GM21825 (cell line): Measurements from ENCODE around the gene NDUFA11.

Experiments
- ATAC-seq: cut with Tn5 transposase; IDR thresholded peaks from one replicate; pipeline ENCODE4 v1.9.1; 2021; ENCODE audit warnings: mild to moderate bottlenecking, moderate library complexity; ENCODE audit not compliant: unreplicated experiment

Gene NDUFA11

DNA sequence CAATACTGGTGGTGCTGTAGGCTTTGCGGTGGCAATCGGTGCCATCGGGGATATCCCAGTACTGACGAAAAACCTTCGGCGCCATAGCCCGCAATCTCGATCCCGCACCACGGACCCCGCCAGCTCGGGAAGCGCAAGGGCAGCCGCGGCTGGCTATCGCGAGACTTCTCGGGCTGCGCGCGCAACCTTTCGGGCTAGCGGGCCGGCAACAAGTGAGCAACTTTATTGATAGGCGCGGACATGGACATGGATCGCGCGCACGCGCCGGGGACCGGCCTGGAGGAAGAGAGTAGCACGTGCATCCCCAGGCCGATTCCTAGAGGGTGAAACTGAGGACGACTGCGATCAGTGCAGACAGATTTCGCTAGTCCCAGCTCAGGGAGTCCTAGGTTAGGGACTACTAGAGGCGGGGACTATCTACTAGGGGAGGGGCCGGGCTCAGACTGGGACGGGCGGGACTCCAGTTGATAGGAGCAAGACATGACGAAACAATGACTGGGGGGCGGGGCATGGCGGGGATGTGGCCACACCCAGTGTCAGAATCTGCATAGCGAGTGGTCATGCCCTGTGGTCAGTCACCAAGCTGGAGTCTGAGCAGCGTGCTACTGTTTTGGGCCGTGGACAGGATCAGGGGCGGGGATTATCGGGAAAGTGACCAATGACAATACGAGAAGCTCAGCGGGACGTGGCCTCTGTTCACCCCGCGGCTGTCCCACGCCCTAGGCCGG is at the start of gene NDUFA11:
NDUFA11 (minus strand) TSS at position 167 of the 728 bp plus-strand sequence; CDS start at position 85, 82 bp downstream.
- peak; percentile 34 for ATAC-seq

DNA sequence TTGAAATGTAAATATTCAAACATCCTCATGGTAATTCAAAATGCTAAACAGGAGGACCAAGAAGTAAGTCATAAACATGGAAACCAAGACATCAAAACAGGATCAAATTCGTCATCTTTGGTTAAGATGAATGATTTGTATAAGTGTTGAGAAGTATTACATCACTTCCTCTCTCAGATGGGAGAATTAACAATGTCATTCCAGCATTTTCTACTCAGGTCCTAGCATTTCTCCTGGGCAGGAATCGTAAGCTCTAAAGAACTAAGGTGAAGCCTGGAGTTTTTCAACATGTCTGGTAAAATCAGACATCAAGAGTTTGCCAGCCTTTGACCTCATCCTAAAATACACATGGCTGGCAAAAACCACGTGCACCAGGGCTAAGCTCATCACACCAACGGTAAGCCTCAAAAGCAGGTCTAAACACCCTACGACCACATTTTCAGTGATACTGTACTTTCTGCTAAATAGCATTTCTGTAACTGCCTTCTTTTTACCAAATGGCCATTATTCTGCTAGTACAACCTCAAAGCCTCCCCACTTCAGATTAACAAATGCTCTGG is 49.5 kb upstream of the NDUFA11 start:
- ATAC-seq: no peak

DNA sequence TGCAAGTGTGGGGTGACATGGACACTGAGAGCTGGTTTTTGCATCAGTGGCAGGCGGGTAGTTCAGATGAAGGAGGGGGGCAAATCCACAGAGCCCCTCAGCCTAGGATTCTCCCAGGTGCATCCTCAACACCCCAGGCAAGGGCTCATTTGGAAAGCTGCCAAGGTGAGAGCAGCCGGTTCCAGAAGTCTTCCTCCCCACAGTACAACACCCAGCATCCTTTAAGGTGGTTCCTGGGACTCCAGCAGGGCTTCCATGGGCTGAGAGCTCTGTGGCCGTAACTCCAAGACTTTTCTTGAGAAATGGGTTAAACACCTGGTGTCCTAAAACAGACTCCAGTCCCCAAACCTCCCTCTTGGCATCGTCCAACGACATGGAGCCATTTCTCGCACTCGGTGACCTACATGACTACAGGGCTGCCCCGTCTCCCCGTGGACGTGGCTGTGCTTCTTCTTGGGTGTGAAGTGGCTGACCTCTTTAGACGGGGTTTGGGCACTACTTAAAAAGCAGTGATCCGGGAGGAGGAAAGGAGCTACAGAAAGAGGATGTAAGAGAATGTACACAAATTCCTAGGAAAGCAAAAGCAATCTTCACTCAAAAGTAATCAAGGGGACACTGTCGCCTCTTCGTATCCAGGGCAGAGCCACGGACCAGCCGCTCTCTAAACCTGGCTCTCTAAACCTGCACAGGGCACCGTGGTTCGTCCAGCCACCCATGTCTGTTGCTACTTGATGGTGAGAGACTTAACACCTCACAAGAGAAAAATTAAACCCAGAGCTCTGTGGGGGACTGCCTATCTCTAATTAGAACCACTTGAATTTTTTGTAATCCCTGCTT is 48.8 kb upstream of the NDUFA11 start:
- ATAC-seq: no peak

DNA sequence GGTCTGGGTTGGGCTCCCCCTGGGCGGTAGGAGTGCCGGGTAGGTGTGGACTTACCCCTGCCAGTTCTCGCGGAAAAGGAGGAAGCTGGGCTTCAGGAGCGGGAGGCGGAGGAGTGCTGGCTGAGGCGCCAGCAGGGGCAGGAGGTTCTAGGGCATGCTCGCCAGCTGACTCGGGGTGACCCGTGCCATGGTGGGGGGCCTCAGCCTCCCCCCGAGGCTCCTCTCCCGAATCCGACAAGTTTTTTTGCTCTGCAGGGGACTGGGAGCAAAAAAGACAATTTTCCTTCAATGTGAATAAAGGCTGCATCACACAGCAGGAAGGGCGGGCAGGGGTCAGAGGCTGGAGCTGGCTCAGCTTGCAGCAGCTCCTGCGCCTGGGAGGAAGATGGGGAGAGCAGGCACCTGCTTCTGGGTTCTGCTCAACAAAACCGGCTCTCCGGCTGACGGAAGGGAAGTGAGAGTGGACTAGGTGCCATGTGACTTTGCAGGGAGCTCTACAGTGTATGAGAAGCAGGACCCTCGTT is 47.8 kb upstream of the NDUFA11 start:
- ATAC-seq: no peak

GRCh38 chr19:5950741-5951140 is 47.2 kb upstream of the NDUFA11 start:
- no peak for ATAC-seq

DNA sequence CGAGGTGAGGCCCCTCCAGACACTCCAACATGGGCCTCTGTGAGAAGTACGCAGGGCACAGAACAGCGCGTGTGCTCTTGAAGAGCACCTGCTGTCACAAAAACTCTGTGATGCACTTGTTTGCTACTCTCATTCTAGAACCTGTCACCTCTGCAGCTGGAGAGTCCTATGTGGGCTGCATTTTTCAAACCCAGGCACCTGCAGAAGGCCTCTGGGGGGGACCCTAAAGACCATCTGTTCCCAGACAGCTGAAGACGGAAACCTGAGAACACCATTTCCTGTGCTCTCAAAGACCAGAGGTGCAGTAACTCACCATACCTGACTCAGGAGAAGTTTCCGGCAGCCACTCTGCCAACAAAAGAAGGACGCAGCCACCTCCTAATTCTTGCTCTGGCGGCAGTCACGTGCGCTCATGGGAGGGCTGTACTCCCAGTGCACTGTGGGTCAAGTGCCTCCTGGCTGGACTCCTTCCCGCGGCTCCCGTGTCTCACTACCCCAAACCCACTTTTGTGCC is 46.3 kb upstream of the NDUFA11 start:
- no peak for ATAC-seq

- no peak for ATAC-seq
These were observed 45.4 kb upstream of the NDUFA11 start for GRCh38 chr19:5948752-5949564.

DNA sequence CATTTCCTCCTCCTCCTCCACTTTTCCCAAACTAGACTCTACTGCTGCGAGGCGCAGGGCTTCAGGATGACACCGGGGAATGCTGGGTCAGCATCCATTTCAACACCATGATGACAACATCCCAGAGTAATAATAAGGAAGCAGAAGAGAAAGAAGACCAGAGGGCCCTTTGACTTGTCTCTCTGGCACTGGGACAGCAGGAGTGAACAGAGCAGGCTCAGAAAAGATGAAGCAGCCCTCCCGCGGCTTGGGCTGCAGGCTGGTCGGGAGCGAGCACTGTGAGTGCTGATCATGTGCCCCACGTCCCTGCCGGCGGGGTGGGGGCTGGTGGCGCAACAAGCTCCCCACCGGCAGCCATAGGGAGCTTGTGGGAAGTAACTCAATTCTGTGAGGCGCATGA is 43.8 kb upstream of the NDUFA11 start:
- ATAC-seq: no peak

- ATAC-seq: no peak
These were observed 40.0 kb upstream of the NDUFA11 start for GRCh38 chr19:5943623-5944022.

- ATAC-seq: no peak
These were observed 39.5 kb upstream of the NDUFA11 start for GRCh38 chr19:5943045-5943444.

- no peak for ATAC-seq
These were observed 38.1 kb upstream of the NDUFA11 start for GRCh38 chr19:5941673-5942072.

DNA sequence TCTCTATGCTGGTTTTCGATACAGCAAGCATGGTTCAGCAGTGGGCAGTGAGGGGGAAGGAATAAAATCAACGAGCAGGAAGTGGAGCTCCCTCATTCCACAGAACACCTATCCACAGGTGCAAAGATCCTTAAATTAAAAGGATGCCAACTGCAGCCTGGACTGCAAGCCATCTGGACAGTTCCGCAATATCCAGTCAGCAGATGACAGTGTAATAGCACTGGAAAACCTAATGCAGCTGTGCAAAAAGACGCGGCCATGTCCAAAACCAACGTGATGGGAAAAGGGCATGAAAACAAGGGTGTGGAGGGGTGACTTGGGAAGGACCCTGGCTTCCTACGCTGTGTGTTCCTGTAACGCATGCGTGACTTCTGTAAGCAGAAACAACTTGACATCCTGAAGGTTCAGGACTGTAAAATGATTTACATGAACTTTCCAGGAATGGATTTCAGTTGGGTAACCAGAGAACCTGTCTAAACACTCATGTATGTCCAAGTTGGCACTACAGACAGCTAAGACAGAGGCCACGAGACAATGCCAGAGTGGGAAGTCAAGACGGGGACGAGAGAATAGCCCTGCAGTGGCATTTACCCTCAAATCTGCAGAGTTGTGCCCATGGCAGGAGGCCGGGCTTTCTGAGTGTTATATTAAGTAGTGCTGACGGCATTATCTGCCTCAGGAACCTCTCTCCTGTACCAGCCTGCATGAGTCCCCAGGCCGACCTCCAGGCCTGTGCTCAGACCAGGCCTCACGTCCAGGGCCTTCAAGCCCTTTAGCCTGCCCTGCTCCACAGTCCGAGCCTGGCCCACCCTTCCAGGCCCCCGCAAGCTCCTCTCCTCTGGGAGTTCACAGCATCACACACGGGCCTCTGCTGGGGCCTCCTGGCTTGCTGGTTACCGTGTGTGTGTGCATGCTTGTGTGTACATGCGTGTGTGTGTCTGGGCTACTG is 36.9 kb upstream of the NDUFA11 start:
- no peak for ATAC-seq

DNA sequence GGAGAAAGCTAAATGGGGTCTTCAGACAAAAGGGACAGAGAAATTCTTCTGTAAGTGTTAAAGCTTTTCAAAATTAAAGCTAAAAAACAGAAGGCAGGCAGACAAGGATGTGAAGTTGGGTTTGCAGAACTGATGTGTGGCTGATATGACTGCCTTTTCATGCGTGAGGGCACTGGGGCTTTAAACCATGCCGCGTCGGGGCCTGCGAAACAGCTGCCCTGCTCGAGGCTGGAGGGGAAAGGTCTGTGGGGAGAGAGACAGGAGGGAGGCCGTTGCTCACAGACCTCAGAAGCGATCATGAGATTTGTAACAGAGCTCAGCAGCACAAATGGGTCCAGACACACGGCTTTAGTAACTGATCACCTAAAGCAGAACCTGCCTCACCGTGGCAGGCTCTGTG is 34.0 kb upstream of the NDUFA11 start:
- ATAC-seq: no peak

DNA sequence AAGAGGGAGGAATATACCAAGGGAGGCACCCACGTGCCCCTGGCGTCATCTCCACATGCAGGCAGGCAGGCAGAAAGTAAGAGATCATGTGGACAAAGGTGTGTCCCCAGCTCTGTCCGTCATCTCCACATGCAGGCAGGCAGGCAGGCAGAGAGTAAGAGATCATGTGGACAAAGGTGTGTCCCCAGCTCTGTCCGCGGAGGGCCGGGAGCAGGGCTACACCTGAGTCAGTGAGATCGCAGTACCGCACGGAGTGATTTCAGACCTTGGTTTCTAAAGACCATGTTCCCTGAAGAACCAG is 32.7 kb upstream of the NDUFA11 start:
- no peak for ATAC-seq

DNA sequence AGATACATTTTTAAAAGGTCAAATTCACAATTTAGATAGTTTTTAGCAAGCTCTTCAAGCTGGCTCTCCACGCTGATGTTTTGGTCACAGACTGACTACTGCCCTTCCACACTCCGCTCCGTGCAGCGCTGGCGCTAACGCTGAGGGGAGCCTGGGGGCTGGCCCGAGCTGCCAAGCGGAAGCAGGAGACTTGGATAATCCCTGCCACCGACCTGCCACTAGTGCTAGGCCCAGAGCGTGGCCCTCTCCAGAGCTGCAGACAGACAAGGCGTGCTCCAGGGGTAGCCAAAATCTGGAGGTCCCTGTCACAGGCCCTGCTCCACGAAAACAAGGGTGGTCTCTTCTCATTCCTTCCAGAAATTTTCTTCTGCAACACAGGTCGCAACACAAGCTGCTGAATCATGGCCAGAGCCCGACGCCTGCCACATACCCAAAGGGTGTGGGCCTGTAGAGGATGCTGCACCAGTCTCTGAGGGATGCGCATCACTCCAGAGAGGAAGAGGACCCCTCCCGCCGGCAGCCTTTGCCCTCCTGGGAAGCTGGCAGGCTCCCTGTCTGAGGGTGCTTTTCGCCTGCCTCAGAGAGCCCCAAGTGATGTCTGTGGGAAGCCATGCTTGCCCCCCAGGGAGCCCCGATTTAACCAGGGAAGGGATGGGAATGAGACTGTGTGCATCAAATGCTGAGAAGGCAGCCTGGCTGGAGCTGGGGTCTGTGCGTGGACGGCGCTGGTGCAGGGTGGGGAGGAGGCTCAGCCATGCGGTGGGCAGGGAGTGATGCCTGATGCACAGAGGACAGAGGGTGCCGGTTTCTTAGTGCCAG is 32.1 kb upstream of the NDUFA11 start:
- no peak for ATAC-seq

DNA sequence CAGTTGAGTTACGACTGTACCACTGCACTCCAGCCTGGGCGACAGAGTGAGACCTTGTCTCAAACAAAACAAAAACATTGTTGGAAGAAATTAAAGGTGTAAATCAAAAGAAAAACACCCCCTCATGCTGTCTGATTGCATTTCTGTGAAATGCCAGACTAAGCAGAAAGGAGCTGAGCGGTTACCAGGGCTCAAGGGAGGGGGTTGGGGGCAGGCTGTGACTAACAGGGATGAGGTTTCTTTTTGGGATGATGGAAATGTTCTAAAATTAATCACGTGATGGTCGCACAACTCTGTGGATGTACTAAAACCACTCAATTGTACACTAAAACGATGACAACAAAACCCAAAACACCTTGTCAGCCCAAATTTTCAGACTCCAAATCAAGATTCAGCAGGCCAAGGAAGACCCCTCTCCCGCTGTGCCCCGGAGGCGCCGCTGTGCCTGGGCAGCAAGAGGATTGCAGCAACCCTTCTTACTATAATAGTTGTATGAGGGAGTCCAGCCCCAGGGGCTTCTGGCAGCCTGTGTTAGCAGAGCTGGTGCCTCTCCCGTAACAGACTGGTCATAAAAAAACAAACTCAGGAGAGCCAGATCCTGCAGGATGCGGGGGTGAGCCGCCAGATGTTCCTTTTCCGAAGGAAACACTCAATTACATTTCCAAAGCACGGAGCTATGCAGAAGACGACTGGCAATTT is 31.3 kb upstream of the NDUFA11 start:
- ATAC-seq: no peak

DNA sequence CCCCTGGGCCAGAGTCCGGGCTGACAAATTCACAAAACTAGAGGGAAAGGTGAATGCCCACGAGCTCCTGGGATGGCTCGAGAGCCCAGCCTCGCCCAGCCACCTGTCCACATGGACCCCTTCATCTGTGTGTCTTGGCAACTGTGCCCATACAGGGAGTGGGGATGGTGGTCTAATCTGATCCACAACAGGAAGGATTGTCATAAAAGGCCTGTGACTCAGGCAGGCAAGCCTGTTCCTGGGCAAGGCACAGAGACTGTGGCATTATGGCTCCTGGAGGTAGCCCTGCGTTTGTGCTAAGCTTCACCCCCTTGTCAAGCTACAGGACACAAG is 30.4 kb upstream of the NDUFA11 start:
- no peak for ATAC-seq

GRCh38 chr19:5933391-5934068 is 29.9 kb upstream of the NDUFA11 start:
- no peak for ATAC-seq
